VCaP (cell line): ENCODE measurements around the gene PSRC1.

Source experiments
- H3K27ac ChIP-seq: fragments of 450-650 bp; 2 replicates; pipeline ENCODE4 v1.5.1; 2017
- TF ChIP-seq, protein P1 (sequence below): fragments of 450-650 bp; conservative IDR thresholded peaks from 2 replicates; pipeline ENCODE4 v1.5.1; 2017; ENCODE audit warnings: mild to moderate bottlenecking, moderate library complexity

PSRC1 gene

GRCh38 chr1:109259674-109260557, 23.0 kb downstream of the PSRC1 start:
- no peak overlapping the region for H3K27ac ChIP-seq

GRCh38 chr1:109258481-109259466, 24.2 kb downstream of the PSRC1 start:
- TF ChIP-seq, protein P1, sequence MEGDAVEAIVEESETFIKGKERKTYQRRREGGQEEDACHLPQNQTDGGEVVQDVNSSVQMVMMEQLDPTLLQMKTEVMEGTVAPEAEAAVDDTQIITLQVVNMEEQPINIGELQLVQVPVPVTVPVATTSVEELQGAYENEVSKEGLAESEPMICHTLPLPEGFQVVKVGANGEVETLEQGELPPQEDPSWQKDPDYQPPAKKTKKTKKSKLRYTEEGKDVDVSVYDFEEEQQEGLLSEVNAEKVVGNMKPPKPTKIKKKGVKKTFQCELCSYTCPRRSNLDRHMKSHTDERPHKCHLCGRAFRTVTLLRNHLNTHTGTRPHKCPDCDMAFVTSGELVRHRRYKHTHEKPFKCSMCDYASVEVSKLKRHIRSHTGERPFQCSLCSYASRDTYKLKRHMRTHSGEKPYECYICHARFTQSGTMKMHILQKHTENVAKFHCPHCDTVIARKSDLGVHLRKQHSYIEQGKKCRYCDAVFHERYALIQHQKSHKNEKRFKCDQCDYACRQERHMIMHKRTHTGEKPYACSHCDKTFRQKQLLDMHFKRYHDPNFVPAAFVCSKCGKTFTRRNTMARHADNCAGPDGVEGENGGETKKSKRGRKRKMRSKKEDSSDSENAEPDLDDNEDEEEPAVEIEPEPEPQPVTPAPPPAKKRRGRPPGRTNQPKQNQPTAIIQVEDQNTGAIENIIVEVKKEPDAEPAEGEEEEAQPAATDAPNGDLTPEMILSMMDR, result no peak
- no peak overlapping the region for H3K27ac ChIP-seq

More at GRCh38 chr1:109259674-109260557, 23.0 kb downstream of the PSRC1 start:
- TF ChIP-seq, protein P1, result no peak

DNA sequence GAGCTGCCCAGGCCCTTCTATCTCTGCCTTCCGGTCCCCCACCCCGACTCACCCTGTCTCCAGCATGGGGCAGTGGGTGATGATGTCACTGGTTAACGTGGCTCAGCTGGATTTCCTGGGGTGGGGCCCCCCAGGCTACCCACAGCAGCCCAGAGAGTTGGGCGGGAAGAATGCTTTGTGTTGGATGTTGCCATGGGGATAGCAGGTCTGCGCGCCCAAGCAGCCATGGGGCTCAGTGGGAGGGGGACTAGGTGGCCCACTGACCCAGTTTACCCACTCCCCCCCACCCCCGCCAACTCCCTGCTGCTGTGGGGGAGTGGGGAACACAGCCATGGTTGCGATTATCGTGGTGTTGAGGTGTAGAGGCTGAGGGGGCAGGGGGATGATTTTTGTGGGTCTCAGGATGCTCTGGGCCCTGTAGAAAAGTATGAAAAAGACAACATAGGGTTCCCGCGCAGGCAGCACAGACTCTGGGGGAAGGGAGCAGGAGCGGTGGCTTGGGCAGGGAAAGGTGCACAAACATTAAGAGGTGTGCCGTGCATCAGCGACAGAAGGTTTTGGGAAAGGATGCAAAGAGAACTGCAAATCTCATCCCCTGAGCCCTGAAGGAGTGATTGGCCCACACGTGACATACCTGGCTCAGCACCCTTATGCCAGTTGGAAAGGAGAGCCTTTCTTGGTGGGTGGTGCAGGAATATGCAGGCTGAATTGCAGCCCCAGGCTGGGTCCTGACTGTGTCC, 25.1 kb downstream of the PSRC1 start:
- H3K27ac ChIP-seq, result no peak overlapping the region
- TF ChIP-seq, protein P1, result no peak

- TF ChIP-seq, protein P1, result no peak
- H3K27ac ChIP-seq, result no peak overlapping the region
Measured at GRCh38 chr1:109256971-109257681, 25.8 kb downstream of the PSRC1 start.

- TF ChIP-seq, protein P1, result no peak
Measured at GRCh38 chr1:109256085-109256484, 26.9 kb downstream of the PSRC1 start.

GRCh38 chr1:109255678-109256077, 27.3 kb downstream of the PSRC1 start:
- no peak overlapping the region for H3K27ac ChIP-seq
- TF ChIP-seq, protein P1, result no peak

More at GRCh38 chr1:109256085-109256484, 26.9 kb downstream of the PSRC1 start:
- no peak overlapping the region for H3K27ac ChIP-seq
